ENCODE data around the gene OR13G1. TPM values are rescaled to one million over a fixed set of nuclear protein-coding genes. Genes with fewer than 3 reads are reported as not detected.

The OR13G1 gene
- polyA plus RNA-seq, 4 donors, result not detected

Other genes starting within 250 kb of the OR13G1 start
- under 1 TPM in 3 of 4 donors, not detected in 1; 0.04 to 0.12 (median 0.07) TPM for gene OR2B11, start 221.6 kb downstream of the OR13G1 start, polyA plus RNA-seq (ENCODE audit: insufficient read length in 4 of 4)
- 1 to 10 TPM in 1 of 4 donors, under 1 TPM in 3; 0.55 to 1.7 (median 0.75) TPM for gene OR2C3, start 143.3 kb downstream of the OR13G1 start, polyA plus RNA-seq (ENCODE audit: insufficient read length in 4 of 4)
- gene GCSAML, start 130.6 kb downstream of the OR13G1 start, polyA plus RNA-seq (ENCODE audit: insufficient read length in 4 of 4), result 1 to 10 TPM in 1 of 4 donors, under 1 TPM in 3; 0.61 to 1.1 (median 0.84) TPM
- not detected for gene OR2G2, start 91.4 kb downstream of the OR13G1 start, polyA plus RNA-seq (ENCODE audit: insufficient read length in 4 of 4)
- not detected for gene OR2G3, start 74.2 kb downstream of the OR13G1 start, polyA plus RNA-seq (ENCODE audit: insufficient read length in 4 of 4)
- not detected for gene OR6F1, start 36.9 kb upstream of the OR13G1 start, polyA plus RNA-seq (ENCODE audit: insufficient read length in 4 of 4)
- gene OR14K1, start 58.9 kb upstream of the OR13G1 start, polyA plus RNA-seq (ENCODE audit: insufficient read length in 4 of 4), result not detected
- gene OR14A2, start 68.4 kb upstream of the OR13G1 start, polyA plus RNA-seq (ENCODE audit: insufficient read length in 4 of 4), result not detected
- not detected for gene OR1C1, start 80.8 kb upstream of the OR13G1 start, polyA plus RNA-seq (ENCODE audit: insufficient read length in 4 of 4)
- gene OR14A16, start 144.4 kb upstream of the OR13G1 start, polyA plus RNA-seq (ENCODE audit: insufficient read length in 4 of 4), result not detected
- not detected for gene OR11L1, start 162.2 kb upstream of the OR13G1 start, polyA plus RNA-seq (ENCODE audit: insufficient read length in 4 of 4)
- gene TRIM58, start 177.4 kb upstream of the OR13G1 start, polyA plus RNA-seq (ENCODE audit: insufficient read length in 4 of 4), result 1 to 10 TPM; 1.4 to 6.5 (median 1.6) TPM
- gene OR2W3, start 215.8 kb upstream of the OR13G1 start, polyA plus RNA-seq (ENCODE audit: insufficient read length in 4 of 4), result 1 to 10 TPM in 1 of 4 donors, under 1 TPM in 2, not detected in 1; 0.23 to 1.3 (median 0.37) TPM
- gene OR2T8, start 240.5 kb upstream of the OR13G1 start, polyA plus RNA-seq (ENCODE audit: insufficient read length in 4 of 4), result not detected
- gene OR2AJ1, start 245.2 kb upstream of the OR13G1 start, polyA plus RNA-seq (ENCODE audit: insufficient read length in 4 of 4), result not detected